Stimulated activated CD4-positive, alpha-beta T cell treated with anti-CD3 and anti-CD28 coated beads, Interleukin-1b, Interleukin-23, amount 100 ng/mL, for 48 hours (primary cell): ENCODE results near the gene WASHC2C.
"Not testable (repeated sequence)": the region's sequence is repeated elsewhere in the genome, so short reads cannot be mapped to it uniquely, and the experiment has no call there.

Source experiments
- DNase-seq: peaks from one replicate; pipeline ENCODE4 v3.0.0-alpha.2; 2020

The WASHC2C gene, protein sequence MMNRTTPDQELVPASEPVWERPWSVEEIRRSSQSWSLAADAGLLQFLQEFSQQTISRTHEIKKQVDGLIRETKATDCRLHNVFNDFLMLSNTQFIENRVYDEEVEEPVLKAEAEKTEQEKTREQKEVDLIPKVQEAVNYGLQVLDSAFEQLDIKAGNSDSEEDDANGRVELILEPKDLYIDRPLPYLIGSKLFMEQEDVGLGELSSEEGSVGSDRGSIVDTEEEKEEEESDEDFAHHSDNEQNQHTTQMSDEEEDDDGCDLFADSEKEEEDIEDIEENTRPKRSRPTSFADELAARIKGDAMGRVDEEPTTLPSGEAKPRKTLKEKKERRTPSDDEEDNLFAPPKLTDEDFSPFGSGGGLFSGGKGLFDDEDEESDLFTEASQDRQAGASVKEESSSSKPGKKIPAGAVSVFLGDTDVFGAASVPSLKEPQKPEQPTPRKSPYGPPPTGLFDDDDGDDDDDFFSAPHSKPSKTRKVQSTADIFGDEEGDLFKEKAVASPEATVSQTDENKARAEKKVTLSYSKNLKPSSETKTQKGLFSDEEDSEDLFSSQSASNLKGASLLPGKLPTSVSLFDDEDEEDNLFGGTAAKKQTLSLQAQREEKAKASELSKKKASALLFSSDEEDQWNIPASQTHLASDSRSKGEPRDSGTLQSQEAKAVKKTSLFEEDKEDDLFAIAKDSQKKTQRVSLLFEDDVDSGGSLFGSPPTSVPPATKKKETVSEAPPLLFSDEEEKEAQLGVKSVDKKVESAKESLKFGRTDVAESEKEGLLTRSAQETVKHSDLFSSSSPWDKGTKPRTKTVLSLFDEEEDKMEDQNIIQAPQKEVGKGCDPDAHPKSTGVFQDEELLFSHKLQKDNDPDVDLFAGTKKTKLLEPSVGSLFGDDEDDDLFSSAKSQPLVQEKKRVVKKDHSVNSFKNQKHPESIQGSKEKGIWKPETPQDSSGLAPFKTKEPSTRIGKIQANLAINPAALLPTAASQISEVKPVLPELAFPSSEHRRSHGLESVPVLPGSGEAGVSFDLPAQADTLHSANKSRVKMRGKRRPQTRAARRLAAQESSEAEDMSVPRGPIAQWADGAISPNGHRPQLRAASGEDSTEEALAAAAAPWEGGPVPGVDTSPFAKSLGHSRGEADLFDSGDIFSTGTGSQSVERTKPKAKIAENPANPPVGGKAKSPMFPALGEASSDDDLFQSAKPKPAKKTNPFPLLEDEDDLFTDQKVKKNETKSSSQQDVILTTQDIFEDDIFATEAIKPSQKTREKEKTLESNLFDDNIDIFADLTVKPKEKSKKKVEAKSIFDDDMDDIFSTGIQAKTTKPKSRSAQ (N-terminal part only)

GRCh38 chr10:45726703-45727420, at the start of gene WASHC2C:
WASHC2C (plus strand) TSS chr10:45727266; CDS start chr10:45727318, 52 bp downstream.
- peak; percentile 95 for DNase-seq

GRCh38 chr10:45678467-45678866, 48.6 kb upstream of the WASHC2C start:
- DNase-seq = not testable (repeated sequence)

- DNase-seq = not testable (repeated sequence)
These were observed 16.8 kb upstream of the WASHC2C start for GRCh38 chr10:45710200-45710796.

GRCh38 chr10:45711223-45711622, 15.8 kb upstream of the WASHC2C start:
- not testable (repeated sequence) for DNase-seq

DNA sequence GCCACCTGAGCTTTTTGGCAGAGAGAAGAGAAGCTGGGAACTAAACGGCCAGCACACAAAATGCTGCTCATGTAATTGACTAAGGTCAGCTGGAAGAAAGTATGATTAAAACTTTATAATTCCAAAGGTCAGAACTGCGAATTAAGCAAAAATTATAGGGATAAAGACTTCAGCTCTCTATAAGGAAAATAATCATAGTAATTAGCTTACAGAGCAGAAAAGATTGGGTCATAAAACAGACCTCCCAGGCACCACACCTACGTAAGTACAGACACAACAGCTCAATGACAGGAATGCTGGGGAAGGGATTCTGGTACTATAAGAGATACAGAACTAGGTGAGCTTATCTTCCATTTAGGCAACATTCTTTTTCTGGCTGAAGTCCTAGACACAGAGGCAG, 10.0 kb upstream of the WASHC2C start:
- DNase-seq = not testable (repeated sequence)

- DNase-seq = not testable (repeated sequence)
These were observed 9.4 kb upstream of the WASHC2C start for GRCh38 chr10:45717642-45718041.

- not testable (repeated sequence) for DNase-seq
These were observed 5.6 kb upstream of the WASHC2C start for GRCh38 chr10:45721503-45721902.

DNA sequence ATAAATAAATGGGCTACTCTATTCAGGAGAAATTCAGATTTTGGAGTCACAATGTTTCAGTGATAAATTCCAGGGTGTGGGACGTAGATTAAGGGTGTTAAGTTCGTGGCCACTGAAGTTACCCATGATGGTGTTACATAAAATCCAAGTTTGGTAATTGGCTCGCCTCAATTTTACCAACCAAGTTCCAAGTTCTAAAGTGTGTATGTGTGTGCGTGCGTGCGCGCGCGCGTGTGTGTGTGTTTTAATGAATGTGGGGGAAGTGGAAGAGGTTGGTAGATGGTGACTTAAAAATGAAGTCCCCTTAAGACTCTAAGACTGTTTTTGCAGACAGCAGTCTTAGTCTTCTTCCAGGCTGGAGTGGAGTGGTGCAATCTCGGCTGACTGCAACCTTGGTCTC, 3.2 kb upstream of the WASHC2C start:
- not testable (repeated sequence) for DNase-seq

- not testable (repeated sequence) for DNase-seq
These were observed 427 bp downstream of the WASHC2C start for GRCh38 chr10:45727421-45727965.

DNA sequence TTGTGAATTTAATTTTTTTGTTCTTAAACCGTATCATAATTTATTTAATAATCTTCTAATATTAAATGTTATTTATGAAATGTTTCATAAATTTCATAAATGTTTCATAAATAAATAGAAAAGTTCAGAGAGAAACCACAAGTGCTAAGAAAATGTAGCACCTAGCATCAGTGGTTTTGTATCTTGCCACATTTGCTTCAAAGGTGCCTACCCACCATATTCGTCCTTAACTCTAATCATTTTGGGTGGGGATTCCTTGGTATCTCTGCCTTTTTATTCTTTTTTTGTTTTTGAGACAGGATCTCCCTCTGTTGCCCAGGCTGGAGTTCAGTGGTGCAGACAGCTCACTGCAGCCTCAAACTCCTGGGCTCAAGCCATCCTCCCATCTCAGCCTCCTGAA, 7.4 kb downstream of the WASHC2C start:
- DNase-seq = not testable (repeated sequence)

GRCh38 chr10:45734867-45735266, 7.8 kb downstream of the WASHC2C start:
- DNase-seq = not testable (repeated sequence)

DNA sequence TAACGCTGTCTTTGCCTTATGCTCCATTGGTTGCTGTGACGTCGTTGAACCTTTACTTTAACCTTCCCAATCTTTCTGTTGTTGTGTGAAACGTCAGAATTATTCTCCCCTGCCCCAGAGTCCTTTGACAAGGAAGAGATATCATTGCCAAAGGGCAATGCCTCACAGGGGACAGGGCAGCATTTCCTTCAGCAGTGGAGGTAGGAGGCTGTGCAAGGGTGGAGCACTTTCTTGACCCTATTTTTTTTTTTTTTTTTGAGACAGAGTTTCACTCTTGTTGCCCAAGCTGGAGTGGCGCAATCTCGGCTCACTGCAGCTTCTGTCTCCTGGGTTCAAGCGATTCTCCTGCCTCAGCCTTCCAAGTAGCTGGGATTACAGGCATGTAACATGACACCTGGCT, 14.5 kb downstream of the WASHC2C start:
- DNase-seq = not testable (repeated sequence)

DNA sequence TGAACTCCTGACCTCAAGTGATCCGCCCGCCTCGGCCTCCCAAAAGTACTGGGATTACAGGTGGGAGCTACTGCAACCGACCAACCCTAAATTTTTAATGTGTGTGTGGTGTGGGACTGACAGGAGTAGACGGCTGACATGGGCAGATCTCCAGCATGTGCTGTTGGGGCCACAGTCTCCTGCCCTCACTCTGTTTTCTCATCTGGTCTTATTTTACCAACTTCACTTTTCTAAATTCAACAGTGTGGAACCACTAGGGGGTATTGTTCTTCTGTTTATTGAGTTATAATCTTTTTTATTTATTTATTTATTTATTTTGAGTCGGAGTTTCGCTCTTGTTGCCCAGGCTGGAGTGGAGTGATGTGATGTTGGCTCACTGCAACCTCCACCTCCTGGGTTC, 14.9 kb downstream of the WASHC2C start:
- DNase-seq = not testable (repeated sequence)

DNA sequence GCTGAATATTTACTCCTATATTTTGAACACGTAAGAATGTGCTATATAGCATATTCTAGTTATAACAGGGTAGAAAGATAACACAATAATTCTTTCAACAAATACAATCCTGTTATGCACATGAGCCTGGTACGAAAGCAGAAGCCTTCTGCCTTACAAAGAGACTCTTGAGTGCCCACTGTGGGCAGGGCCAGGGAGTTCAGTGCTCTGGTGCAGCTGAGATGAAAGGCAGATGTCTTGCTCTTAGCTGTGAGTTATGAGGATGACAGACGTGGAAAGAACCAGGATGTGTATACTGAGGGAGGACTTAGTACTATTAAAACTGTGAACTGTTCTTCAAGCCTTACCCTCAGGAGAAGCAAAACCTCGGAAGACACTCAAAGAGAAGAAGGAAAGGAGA, 24.1 kb downstream of the WASHC2C start:
- not testable (repeated sequence) for DNase-seq

- not testable (repeated sequence) for DNase-seq
These were observed 25.1 kb downstream of the WASHC2C start for GRCh38 chr10:45752210-45752609.

GRCh38 chr10:45753979-45754495, 27.0 kb downstream of the WASHC2C start:
- not testable (repeated sequence) for DNase-seq

GRCh38 chr10:45755083-45755482, 28.0 kb downstream of the WASHC2C start:
- DNase-seq = not testable (repeated sequence)

GRCh38 chr10:45756065-45756464, 29.0 kb downstream of the WASHC2C start:
- not testable (repeated sequence) for DNase-seq

- DNase-seq = not testable (repeated sequence)
These were observed 30.8 kb downstream of the WASHC2C start for GRCh38 chr10:45757661-45758396.

DNA sequence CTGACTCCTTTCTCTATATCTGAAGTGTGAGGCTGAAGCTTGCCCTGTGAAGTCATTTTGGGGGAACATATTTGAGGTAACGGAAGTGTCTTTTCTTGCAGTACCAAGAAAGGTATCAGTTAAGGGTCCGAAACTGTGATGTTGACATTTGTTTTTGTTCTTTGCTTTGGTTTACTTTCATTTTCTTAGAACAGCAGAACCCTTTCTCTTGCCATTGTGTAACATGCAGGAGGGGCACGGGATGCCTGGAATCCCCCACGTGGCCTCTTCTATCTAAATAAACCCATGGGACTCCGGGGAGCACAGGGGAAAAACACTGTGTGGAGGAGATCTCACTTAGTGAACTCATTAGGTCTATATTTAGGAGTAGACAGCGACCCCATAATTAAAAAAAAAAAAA, 34.6 kb downstream of the WASHC2C start:
- not testable (repeated sequence) for DNase-seq
